Measurements from ENCODE around the gene FADS2.

Gene FADS2

GRCh38 chr11:61888590-61888989, 60.5 kb downstream of the FADS2 start:
- no peak for DNase-seq (ENCODE audit: low read depth)

- no peak for DNase-seq (ENCODE audit: low read depth)
Observed at GRCh38 chr11:61889831-61890230, 61.7 kb downstream of the FADS2 start.

DNA sequence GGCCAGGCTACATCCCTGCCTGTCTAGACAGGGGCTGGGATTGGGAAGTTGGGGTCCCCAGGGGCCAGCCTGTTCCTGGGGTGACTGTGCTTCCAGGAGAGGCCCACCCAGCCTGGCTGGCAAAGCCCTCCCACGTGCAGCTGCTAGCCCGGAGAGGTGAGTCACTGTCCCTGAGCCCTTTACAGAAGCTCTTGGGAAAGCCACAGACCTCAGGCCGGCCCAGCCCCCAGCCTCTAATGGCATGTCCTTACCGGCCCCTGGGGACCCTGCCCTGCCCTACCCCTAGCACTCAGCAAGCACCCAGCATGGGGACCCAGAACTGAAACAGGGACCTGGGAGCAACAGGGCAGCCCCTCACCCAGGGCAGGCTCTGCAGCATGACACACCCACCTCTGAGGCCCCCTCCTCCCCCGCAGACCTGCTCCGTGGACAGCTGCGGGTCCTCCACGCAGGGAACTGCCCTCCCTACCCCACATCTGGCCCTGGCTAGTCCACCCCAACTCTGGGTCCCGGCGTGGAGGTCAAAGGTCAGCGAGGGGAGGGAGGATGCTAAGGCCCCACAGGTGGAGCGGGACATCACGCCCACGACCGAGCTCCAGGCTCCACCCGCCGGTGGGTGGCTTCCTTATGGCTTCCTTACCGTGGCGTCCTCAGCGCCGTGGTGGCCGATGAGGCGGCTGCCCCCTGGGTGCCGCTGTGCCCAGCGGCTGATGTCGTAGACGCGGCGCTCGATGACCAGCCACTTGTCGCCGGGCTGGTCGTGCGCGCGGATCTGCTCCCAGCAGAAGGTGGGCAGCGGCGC, 62.6 kb downstream of the FADS2 start:
- no peak for DNase-seq (ENCODE audit: low read depth)

DNA sequence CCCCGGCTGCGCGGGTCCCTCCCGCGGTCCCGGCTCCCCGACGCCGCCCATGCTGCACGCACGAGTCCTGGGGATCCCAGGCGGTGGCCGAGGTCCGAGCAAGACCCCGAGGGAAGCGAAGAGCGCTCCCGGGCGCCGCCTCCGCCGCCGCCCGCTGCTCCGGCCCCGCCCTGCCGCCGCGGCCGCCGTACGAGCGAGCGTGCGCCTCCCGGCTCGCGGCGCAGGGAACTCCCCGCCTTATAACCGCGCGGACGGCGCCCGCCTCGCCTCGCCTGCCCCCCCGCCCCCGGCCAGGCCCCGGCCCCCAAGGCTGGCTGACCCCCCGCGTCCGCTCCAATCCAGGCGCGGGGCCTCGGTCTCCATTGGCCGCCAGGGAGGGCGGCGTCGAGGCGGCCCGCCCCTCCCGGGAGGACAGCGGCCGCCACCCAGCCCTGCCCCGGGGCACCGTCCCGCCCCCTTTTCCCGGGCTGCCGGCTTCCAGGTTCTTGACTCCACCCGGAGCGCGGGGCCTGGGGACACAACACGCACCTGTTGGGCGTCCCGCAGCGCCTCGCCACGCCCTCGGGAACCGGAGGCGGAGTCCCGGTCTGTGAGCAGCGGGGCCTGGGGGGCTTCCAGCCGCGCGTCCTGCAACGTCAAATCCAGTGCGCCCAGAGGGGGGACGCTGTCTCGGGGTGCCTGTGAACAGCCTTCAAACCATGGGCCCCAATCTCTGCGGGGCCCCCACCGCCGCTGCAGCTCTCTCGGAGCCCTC, 63.4 kb downstream of the FADS2 start, which contains the start of gene FADS3:
Gene FADS3, minus strand, starts transcription at position 215 of the 754 bp plus-strand sequence. Its CDS starts 164 bp downstream, at position 51.
- peak; percentile 33 for DNase-seq (ENCODE audit: low read depth)

DNA sequence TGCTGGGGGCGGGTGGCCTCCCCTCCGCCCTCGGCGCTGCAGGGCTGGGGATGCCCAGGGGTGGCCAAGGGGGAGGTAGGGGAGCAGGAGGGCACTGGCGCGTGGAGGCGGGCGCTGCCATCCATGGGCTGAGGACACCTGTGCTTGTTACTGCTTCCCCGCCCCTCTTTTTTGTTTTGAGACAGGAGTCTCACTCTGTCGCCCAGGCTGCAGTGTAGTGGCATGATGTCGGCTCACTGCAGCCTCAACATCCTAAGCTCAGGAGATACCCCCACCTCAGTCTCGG, 63.9 kb downstream of the FADS2 start:
- DNase-seq (ENCODE audit: low read depth): no peak

DNA sequence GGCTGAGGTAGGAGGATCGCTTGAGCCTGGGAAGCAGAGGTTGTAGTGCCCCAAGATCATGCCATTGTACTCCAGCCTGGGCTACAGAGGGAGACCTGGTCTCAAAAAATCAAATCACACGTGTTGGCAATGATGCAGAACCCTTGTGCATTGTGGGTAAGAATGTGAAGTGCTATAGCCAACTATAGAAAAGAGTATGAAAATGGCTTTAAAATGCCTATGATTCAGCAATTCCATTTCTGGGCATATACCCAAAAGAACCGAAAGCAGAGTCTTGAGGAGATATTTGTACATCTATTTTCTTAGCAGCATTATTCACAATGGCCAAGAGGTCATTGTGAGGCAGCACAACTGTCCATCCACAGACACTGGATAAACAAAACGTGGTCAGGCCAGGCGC, 65.9 kb downstream of the FADS2 start:
- DNase-seq (ENCODE audit: low read depth): no peak

- no peak for DNase-seq (ENCODE audit: low read depth)
Observed at GRCh38 chr11:61895046-61895717, 67.1 kb downstream of the FADS2 start.

DNA sequence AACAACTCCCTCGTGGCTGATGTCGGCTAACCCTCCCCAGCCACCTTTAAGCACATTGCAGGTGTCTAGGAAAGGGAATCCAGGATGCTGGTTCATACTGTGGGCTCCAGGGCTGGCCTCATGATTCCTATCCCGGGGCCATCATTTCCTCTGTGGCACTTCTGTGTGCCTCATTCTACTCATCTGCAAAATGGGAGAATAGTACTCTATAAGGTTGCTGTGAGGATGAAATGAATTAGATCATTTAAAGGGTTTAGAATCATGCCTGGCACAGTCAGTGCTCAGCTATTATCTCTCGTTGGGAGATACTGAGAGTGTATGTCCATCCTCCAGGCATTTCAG, 67.6 kb downstream of the FADS2 start:
- DNase-seq (ENCODE audit: low read depth): no peak

DNA sequence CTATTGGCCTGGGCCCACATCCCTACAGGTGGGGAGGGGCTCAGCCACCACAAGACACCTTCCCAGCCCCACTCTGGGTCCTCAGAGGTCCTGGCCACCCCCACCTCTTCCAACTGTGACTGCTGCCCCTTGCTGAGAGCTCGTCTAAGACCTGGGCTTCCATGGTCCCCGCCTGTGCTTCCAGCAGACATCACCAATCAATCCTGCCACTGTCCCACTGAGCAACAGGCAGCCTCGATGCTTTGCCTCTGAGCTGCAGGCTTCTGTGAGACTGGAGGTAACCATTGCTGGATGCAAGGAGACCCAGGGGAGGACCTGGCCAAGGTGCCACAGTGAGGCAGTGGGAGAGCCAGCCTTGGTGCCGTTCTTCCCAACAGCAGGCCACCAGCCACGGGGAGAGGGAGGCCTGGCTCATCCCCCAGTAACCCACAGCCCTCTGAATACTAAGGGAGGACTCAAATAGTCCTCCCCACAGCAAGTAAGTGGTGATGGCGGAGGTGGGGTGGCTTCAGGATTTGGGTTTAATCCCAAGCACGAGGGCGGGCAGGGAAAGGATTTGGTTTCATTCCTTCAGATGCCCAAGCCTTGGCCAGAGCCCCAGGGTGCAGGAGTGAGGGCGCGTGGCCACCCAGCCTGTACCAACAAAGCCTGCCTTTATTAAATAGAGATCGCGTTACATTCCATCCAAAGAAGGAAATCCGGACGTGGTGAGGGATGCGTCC, 68.7 kb downstream of the FADS2 start:
- no peak for DNase-seq (ENCODE audit: low read depth)

DNA sequence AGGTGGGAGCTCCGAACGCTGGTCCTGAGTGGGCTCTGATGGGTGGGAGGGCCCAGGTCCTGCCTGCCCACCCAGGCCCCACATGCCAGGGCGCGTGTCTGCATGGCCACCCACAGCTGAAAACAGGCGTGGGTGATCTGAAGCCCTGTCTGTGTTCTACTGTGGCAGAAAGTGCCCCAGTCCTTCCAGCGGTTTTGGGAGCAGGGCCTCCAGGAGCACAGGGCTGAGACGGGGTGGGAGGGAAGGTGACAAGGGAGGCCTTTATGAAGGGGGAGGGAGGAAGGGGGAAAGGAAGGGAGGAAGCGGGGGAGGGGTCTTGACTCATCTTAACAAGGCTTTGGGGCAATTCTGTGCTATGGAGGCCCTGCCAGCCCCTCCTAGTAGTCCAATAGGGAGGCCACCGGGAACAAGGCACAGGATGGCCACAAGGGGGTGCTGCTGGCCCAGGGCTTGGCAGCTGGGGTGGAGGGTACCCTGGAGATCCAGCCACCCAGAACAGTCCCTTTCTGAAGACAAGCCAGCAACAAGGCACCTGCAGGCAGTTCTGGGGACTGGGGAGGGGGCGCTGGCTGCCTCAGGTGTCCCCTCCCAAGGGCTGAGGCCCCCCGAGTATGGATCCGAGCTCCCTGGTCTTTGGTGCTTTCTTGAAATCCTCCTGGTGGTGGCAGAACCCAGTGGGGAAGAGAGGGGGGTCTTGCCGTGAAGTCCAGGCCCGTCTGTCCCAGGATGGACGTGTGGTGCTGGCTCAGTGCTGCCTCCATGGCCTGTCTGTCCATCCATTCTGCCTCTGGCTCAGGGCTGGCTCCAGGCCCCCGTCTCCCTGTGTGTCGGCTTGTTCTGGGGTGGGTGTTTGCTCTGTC, 69.5 kb downstream of the FADS2 start:
- peak; percentile 59 for DNase-seq (ENCODE audit: low read depth)

DNA sequence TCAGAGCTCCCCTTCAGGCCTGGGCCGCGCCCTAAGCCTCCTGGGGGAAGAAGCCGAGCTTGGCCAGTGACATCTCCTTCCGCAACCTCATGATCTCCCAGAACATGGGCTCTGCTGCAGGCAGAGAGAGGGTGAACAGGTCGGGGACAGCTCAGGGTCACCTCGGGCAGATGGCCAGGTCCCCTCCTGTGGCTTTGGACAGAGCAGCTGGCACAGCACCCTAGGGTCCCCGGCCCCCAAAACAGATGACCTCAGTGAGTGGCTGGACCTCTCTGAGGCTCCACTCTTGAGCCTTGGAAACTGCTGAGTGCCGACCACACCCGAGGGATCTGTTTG, 70.1 kb downstream of the FADS2 start:
- DNase-seq (ENCODE audit: low read depth): no peak

DNA sequence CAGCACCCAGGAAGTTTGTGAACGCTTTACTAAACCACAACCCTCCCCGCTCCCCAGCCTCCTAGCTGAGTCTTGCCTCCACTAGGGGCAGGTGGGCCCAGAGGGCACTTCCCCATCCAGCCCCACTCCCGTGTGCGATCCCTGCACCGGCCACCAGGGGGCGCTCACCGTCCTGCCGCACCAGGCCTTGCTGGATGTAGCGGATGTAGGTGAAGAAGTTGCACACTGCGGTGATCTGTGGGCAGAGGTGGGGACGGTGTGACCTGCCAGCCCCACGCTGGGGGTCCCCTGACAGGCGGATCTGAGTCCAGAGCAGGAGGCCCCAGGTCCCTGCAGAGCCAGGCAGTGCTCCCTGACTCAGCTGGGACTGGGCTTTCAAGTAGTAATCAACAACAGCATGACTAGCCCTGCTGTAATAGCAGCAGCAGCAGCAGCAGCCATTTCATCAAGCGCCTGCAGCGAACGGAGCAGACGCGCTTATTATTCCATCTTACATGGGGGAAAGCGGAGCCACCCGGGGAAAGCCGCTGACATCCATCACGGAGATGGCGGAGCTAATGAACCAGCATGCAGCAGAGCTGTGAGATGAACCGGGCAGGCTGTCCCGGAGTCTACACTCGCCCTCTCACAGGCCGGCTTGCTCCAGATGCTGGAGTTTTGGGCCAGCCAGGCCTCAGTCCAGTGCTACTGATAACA, 71.2 kb downstream of the FADS2 start:
- DNase-seq (ENCODE audit: low read depth): peak; percentile 81

DNA sequence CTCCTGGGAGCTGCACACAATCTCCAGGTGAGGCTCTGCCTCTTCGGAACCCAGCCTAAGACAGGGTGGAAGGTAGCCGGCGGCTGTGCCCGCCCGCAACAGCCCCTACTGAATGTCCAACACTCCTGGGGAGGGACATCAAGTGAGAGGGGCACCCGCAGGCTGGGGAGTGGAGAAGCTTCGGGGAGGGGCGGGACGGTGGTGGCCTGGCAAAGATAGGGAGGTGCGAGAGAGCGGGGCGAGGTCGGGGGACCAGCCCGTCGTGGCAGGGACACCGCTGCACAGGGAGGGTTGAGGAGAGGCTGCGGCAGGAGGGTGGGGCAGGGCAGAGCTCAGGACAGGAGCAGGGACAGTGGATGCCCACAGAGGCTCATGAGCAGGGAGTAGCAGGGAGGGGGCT, 72.2 kb downstream of the FADS2 start:
- DNase-seq (ENCODE audit: low read depth): no peak

DNA sequence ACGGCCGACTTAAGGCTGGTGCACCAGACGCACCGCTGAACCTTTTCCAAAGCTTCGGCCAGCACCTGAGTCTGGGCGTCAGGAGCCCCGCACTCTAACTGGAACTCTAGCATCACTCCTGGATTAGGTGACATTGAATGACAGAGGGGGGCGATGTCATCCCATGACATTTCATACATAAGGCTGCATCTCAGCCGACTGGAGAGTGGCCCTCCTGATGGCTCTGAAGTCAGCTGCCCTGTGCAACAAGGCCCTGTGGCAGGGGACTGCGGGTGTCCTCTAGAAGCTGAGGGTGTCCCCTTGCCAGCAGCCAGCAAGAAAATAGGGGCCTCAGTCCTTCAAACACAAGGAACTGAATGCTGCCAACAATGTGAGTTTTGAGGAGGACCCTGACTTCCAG, 73.3 kb downstream of the FADS2 start:
- DNase-seq (ENCODE audit: low read depth): no peak

DNA sequence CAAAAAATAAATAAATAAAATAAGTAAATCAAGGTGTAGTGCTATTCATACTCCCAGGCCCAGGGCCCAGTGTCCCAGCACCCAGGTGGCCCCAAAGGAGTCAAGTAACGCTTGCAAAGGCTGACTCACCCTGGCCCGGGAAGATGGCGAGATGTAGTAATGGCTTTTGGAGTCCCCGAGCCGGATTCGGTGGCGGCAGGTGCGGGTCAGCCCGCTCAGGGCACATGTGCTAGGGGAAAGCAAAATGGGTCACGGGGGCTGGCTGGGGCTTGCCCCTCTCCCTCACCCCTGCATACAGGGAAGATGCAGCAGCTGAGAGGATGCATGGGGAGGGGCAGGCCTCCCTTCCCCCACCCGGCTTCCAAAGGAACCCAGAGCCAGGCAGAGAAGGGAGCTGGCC, 74.2 kb downstream of the FADS2 start:
- DNase-seq (ENCODE audit: low read depth): no peak

GRCh38 chr11:61903845-61904244, 75.7 kb downstream of the FADS2 start:
- DNase-seq (ENCODE audit: low read depth): no peak

- DNase-seq (ENCODE audit: low read depth): no peak
Observed at GRCh38 chr11:61904539-61905048, 76.5 kb downstream of the FADS2 start.

DNA sequence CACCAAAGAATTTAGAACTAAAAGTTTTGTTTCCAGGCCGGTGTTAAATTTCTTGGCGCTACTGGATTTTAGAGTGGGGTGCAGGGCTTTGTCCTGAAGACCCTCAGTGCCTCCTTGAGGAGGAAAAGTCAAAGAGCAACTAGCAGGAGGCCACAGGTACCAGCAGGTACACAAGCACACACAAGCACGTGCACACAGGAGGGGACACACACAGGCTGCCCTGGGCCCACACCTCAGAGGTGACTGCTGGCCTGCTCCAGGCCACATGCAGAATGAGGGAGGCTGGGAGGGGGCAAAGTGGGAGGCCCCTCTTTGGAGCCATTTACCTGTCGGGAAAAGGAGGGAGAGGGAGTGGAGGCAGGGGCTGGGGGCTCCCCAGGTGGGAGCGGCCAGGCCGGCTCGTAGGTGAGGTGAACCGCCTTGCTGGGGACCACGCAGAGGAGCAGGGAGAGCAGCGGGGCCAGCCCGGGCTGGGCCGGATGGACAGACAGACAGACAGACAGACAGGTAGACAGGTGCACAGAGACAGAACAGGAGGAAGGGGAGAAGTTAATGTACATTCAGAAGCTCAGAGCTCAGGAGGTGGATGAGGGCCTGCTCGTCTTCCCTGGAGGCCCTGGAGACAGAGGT, 77.1 kb downstream of the FADS2 start:
- DNase-seq (ENCODE audit: low read depth): no peak

DNA sequence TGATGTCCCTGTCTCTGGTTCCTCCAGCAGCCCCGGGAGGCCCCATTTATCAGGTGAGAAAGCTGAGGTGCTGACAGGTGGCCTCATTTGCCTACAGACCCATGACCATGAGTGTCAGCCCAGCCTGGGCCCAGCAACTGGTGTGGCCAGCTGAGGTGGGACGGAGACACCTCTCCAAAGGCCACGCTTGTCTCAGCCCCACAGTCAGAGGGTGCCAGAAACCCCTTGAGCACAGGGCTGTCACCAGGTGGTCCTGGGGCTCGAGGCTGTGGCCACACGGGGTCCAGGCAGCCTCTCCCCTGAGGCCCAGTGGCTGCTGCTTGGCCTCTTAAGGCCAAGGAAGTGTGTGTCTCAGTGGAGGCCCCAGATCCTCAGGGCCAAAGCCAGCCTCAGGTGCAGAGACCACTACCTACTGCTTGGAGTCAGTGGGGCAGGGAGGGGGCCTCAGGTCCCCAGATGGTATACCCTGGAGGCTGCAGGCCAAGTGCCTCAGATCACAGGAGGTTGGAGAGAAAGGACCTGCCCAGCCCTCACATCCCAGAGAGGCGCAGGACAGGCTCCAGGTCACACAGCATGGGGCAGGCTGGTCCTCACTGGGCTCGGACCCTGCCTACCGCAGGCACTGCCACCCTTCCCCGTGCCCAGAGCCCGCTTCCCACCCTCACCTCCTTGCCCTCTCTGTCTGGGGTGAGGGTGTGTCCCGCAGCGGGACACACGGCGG, 77.9 kb downstream of the FADS2 start:
- DNase-seq (ENCODE audit: low read depth): no peak

DNA sequence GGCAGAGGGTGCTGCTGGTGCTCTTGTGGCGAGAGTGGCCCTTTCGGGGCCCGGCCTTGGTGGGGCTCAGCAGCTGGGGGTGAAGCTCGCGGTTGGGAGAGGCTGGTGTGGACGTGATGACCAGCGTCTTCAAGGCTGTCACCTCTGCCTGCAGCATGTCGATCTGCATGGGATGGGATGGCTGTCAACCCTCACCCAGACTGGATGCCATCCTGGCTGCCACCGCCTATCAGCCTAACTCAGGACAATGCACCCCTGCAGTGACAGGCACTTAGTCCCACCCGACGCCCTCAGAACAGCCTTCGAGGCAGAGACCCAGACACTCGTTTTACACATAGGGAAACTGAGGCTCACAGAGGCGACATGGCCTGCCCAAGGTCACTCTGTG, 78.4 kb downstream of the FADS2 start:
- DNase-seq (ENCODE audit: low read depth): no peak
